ENCODE measurements around the gene SCLY. TPM values are rescaled to one million over a fixed set of nuclear protein-coding genes. Genes with fewer than 3 reads are reported as not detected.

SCLY gene
- total RNA-seq, 3 donors from 2014 or later = 11.2 to 19.8 (median 19.5) TPM

GRCh38 chr2:238103465-238104225, 42.8 kb downstream of the SCLY start:
- intact Hi-C loops (cut with DNase I, micrococcal nuclease) = no loop called here
- TF ChIP-seq CTCF (IDR thresholded peaks at IDR 0.05) = no peak
- Histone ChIP-seq H3K36me3 (ENCODE audit: low read depth) (no peaks in the 10 kb centered on the region), H3K9me3 (no peaks in the 10 kb centered on the region), H3K4me1 (ENCODE audit: low read depth) (peaks cover 13% of the 10 kb centered on the region), H3K4me3 (no peak overlapping the region)
- ATAC-seq (no peak), DNase-seq (no peak)

DNA sequence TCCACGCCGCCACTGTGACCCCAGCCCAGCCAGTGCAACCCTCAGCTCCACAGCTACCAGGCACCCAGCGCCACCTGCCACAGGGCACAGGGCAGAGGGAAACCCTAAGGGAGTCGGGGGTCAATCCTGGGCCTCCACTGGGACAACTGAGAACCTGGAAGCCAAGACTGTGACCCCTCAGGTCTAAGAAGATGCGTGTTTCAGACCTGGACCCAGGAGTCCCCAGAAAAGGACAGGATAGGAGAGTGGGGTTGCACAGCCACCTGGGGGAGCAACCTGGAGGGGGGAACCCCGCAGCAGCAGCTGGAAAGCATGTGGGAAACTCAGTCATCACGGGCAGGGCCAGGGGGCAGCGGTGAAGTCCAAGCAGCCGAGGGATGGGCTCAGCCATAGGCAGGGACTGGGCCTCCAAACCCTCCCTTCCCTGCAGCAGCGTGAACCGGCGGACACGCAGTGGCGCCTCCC, 43.5 kb downstream of the SCLY start:
- DNase-seq (no peak), ATAC-seq (no peak)
- no peak for TF ChIP-seq CTCF (IDR thresholded peaks at IDR 0.05)

DNA sequence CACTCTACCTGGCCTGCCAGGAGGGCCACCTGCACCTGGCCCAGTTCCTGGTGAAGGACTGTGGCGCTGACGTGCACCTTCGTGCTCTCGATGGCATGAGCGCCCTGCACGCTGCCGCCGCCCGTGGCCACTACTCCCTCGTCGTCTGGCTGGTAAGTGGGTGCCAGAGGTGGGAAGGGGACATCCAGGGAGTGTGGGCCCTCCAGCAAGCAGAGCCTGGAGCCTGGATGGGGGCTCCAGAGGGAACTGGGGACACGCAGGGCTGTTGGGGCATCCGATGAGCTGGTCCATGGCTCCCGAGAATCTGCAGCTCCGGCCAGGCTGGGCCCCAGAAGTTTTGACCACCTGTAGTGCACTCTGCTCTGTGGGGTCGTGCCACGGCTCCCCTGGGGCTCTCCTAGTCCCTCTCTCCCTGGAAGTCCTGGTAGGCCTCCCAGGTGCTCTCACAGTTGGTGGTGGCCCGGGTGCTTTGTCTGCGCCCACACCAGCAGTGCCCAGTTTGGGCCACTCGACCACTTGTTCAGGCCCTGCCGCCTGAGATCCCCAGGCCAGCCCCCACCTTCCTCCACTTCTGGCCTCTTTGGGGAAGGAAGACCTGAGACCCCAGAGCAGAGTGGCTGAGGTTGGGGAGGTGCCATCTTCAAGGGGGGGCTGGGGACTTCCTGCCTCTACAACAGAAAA, 44.0 kb downstream of the SCLY start:
- no peaks in the 10 kb centered on the region for H3K9me3 ChIP-seq
- H3K4me1 ChIP-seq (ENCODE audit: low read depth) = peaks cover 10% of the 10 kb centered on the region
- intact Hi-C loops (cut with DNase I, micrococcal nuclease) = no loop called here
- TF ChIP-seq CTCF (IDR thresholded peaks at IDR 0.05) = no peak
- H3K36me3 ChIP-seq (ENCODE audit: low read depth) = no peaks in the 10 kb centered on the region
- ATAC-seq = no peak
- H3K4me3 ChIP-seq = no peak overlapping the region
- DNase-seq = no peak

More for the DNA sequence above, 43.5 kb downstream of the SCLY start:
- Histone ChIP-seq H3K36me3 (ENCODE audit: low read depth) (no peaks in the 10 kb centered on the region), H3K4me1 (ENCODE audit: low read depth) (peaks cover 10% of the 10 kb centered on the region), H3K4me3 (no peak overlapping the region), H3K9me3 (no peaks in the 10 kb centered on the region)
- intact Hi-C loops (cut with DNase I, micrococcal nuclease) = no loop called here

DNA sequence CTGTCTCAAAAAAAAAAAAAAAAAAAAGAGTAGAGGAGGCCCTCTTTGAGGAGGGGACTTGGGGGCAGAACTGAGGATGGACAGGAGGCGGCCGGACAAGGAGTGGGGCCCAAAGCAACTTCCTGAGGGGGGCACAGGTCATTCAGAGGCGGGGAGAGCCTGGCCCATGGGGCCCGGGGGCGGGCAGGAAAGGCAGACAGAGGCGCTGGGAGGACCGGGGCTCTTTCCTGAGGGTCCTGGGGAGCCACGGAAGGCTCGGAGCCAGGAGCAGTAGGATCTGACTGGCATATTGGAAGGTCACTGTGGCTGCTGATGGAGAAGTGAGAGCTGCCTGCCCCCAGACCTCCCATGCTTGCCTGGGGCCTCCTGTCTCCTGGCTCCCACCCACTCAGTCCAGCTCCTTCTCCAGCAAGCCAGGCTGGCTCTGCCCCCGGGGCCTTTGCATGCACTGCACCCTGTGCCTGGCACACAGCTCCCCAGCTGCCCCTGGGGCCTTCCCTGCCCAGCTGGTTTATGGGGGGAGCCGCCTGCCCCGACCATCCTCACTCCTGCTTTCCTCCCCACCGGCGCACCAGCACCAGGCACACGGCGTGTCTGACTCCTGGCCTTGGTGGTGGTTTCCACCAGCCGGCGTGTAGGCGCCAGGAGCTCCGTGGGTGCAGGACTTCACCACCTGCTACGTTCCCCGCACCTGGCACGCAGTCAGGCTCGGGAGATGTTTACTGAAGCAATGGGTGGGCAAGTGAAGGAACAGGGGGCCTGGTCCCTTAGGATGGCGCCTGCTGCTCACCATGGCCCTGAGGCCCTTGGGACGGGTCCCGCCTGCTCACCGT, 44.9 kb downstream of the SCLY start:
- H3K9me3 ChIP-seq = no peaks in the 10 kb centered on the region
- peaks cover 10% of the 10 kb centered on the region for H3K4me1 ChIP-seq (ENCODE audit: low read depth)
- intact Hi-C loops (cut with DNase I, micrococcal nuclease) = no loop called here
- ATAC-seq (no peak), DNase-seq (no peak)
- TF ChIP-seq CTCF (IDR thresholded peaks at IDR 0.05) = no peak
- no peak overlapping the region for H3K4me3 ChIP-seq
- no peaks in the 10 kb centered on the region for H3K36me3 ChIP-seq (ENCODE audit: low read depth)

DNA sequence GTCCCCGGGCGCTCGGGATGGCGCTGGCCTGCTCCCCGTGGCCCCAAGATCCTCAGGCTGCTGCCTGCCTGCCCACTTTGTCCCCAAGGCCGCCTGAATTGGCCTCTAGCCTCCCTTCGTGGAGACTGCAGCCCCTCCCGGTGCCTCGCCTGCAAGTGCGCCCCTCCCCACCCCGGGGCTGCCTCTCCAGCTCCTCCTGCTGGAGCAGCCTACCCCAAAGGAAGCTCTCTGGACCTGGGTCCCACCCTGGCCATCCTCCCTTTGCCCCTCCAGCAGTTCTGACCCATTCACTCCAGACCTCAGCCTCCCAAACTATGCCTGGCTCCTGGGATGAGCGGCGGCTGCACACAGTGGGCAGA, 45.5 kb downstream of the SCLY start:
- intact Hi-C loops (cut with DNase I, micrococcal nuclease) = no loop called here
- no peaks in the 10 kb centered on the region for H3K36me3 ChIP-seq (ENCODE audit: low read depth)
- no peaks in the 10 kb centered on the region for H3K9me3 ChIP-seq
- no peak for ATAC-seq
- peaks cover 10% of the 10 kb centered on the region for H3K4me1 ChIP-seq (ENCODE audit: low read depth)
- no peak for DNase-seq
- no peak overlapping the region for H3K4me3 ChIP-seq
- TF ChIP-seq CTCF (IDR thresholded peaks at IDR 0.05) = no peak
